HG03095 (cell line): Measurements from ENCODE around the gene ARFIP2.

Experiments
- ATAC-seq: cut with Tn5 transposase; IDR thresholded peaks from one replicate; pipeline ENCODE4 v1.9.1; 2021; ENCODE audit warnings: moderate library complexity; ENCODE audit not compliant: unreplicated experiment

ARFIP2 gene

DNA sequence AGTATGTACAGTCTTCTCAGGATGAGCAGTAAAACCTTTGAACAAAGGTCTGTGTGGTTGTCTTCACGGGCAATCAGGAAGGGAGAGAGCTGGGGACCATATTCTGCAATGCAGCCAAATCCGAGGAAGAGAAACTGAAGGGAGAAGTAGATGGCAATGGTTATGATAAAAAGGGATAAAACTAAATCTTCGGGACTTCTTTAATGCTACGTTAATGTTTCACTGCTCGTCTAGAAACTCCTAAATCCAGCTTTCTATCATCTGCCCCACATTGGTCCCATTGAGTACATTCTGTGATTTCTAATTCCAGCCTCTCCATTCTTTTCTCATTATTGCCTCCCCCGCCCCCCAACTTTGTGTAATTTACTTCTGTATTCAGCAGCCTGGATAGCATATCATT lies 1.9 kb upstream of the ARFIP2 start:
- no peak for ATAC-seq

DNA sequence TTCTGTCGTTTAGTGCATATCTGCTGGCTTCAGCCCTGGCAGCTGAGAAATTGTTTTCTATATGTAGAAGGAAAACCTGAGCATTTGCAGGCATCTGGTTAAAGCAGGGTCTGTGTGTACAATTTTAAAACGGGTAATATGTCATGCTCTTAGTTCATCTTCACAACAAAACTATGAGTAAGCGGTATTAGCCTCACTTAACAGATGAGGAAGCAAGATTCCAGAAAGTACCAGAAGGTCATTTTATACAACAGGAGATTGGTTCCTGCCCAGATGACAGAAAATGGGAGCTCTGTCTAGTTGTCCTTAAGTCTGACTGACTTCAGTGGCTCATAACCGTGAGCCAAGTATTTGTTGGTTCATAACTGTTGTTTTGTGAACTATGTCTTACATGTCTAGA lies 1.3 kb upstream of the ARFIP2 start:
- ATAC-seq: no peak

DNA sequence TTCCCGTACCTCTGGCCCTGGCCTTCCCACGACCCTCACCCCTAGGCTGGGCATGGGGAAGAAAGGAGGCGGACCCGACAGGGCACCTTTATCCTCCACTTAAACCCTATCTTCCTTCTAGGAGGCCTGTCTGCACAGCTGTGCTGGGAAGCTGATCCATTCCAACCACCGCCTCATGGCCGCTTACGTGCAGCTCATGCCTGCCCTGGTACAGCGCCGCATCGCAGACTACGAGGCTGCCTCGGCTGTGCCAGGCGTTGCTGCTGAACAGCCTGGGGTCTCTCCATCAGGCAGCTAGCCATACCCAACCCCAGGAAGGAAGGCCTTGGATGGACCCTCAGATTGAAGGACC lies 769 bp upstream of the ARFIP2 start:
- no peak for ATAC-seq

DNA sequence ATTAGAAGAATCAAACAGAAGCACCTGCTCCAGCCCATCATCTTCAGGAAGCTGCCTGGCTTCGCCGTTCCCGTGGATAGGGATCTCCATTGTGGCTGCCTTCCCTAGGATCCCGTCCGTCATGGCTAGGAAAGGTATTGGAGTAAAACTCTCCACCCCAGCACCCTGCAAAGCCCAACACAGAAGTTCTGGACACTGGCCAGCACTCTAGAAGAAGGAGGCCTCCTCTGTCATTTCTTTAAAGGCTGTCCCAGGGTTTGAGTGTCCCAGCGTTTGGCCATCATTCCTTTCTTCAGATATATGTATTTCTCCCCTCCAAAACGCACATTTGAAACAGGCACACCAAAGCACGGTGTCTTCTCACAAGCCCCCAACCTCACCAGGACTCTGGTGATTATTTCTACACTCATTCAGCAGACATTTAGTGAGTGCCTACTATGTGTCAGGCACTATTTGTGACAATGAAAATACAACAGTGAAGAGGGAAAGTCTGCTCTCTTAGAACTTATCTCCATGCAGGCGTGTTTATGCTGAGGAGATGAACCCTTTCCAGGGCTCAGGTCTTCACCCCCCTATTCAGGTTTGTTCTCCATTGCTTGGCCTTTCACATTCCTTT lies 724 bp downstream of the ARFIP2 start:
- no peak for ATAC-seq

DNA sequence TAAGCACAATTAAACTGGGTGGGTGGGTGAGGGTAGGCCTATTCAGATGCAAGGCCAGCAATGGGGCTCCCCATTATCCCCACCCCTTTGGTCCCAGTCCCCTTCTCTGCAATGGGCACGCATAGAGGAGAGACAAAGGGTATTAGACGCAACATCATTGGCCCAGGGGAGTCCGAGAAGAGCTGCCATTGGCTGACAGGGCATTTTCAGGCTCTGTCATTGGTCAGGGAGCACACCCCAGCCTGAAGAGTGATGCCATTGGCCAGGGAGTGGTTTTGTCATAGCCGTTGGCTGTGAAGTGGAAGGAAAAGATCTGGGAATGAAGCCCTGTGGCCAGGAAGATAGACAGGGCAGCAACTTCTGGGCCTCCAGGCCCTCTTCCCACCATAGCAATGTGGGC lies 4.6 kb downstream of the ARFIP2 start:
- no peak for ATAC-seq

DNA sequence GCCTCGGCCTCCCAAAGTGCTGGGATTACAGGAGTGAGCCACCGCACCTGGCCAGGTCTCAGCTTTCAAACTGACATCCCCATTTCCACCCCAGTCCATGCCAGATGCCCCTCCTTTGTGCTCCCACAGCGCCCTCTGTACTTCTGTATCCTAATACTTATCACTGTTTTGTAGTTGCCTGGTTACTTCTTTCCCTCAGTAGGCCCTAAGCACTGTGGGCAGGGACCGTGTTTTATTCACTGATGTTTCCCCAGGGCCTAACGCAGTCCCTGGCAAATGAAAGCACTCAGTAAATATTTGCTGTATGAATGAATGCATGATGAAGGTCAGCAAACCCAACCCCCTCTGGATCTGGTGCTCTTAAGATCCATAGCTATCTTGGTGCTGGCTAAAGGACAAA lies 5.2 kb downstream of the ARFIP2 start:
- no peak for ATAC-seq

DNA sequence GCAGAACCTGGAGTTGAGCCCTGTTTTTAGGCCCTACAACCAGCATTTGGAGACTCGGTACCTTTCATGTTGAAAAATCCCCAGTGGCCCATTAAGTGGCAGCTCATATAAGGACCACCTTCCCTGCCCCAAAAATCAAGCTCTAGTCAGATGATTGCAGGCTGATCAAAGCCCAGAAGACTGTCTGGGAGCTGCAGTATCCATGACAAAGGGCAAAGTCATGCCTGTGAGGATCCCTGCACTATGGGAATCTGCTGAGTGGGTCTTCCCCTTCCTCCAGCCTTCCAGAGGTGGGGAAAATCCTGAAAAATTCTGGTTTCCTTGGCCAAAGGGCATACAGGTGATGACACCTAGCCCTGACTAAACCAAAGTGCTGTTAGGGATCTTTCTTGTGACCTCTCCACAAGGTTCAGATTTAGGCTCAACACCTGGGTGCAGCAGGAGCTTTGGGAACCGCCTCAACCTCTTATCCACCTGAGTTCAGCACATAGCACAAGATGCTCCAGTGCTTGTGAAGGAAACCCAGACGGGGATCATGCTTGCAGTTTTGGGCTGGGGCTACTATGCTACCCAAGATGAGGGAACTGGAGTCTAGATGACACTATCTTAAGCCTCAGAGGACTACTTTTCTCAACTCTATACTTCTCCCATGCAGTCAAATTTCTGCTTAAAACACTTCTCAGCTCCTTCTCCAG lies 6.2 kb downstream of the ARFIP2 start:
- no peak for ATAC-seq

DNA sequence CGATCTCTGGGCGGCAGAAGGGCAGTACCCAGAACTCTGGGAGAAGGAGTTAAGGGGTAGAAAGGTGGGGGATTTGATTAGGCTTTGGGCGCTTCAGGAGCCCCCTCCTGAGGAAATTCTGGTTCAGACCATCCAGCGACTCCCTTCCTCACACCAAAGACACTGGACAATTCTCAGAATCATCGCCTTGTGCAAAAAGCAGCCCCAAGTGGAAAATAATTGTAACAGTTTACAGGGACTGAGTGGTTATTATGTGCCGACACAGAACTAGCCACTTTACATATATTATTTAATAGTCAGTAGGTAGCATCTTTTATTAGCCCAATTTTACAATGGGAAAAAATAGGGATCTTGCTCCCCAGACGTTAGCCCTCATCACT lies 6.7 kb downstream of the ARFIP2 start:
- no peak for ATAC-seq

DNA sequence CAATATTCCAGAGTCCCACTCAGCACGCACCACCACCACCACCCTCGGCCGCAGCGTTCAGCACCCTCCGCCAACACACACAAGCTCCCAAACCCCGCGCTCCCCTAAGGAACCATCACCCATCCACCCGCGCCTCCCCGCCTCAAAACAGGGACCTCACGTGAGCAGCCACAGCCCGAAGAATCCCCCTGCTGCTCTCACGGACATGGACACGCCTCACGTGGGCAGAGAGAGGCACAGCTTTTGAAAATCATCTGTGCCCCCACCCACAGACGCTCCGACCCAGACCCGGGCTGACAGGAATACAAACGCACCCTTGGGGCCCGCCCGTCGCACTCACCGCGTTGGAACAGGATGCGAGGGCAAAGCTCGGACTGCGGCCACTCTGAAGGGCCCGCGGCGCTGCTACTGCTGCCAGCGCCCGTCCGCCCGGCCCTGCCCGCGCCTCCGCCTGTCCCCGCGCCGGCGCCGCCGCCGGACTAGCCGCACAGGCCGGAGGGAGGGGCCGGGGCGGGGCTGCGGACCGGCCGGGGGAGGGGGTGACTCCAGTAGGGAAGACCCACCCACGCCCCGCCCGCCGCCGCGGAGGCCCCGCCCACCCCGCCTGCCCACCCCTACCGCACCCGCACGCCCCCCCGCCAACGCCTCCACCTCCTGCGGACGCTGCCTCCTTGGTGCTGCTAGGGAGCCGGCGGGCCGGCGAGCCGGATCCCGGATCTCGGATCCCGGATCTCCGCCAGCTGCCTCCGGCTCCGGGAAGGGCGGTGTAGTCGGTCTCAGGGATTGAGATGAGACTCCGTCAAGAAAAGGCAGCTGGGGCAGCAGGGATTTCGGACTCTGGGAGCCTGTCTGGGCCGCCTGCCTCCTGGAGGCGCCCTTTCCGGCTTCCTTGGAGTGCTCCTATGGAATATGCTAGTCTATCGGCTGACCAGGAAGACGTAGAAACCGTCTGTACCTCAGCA lies 7.4 kb downstream of the ARFIP2 start, which contains the start of gene TRIM3:
TSS of gene TRIM3 (minus strand) at position 491 of the 962 bp plus-strand sequence. CDS start 8,246 bp downstream, outside the sequence.
- peak; percentile 61 for ATAC-seq

DNA sequence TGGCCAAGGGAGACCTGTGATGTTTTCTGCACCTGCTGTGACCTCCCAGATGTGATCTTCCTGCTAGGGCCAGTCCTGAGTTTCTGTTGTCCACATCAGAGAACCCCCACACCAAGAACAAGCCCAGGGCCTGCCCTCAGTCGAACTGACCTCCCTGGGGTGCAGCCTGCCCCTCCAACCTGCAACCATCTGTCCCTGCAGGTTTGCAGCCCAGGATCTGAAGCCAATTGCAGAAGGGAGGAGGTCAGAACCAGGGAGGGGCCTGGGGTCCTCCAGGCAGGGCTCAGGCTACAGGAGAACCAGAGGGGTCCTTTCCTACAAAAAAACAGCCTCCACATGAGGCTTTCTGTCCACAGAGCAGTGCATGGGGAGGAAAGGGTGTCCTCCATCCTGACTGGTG lies 8.2 kb downstream of the ARFIP2 start:
- ATAC-seq: no peak

DNA sequence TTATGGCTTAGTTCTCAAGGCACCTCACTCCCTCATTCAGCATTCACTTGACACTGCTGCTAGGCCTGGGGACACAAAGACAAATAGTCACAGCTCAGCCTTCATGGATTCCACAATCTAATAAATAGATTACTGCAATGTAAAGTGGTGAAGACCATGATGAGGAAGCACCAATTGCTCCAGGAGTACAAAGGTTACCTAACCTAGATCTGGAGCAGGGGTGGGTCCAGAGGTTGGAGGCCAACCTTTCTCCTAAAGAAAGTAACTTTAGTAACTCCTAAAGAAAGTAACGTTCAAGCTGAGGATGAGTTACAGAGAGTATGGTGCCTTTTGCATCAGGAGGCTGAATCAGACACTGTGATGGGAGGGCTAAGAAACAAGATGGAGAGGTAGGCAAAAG lies 11.5 kb downstream of the ARFIP2 start:
- ATAC-seq: no peak

DNA sequence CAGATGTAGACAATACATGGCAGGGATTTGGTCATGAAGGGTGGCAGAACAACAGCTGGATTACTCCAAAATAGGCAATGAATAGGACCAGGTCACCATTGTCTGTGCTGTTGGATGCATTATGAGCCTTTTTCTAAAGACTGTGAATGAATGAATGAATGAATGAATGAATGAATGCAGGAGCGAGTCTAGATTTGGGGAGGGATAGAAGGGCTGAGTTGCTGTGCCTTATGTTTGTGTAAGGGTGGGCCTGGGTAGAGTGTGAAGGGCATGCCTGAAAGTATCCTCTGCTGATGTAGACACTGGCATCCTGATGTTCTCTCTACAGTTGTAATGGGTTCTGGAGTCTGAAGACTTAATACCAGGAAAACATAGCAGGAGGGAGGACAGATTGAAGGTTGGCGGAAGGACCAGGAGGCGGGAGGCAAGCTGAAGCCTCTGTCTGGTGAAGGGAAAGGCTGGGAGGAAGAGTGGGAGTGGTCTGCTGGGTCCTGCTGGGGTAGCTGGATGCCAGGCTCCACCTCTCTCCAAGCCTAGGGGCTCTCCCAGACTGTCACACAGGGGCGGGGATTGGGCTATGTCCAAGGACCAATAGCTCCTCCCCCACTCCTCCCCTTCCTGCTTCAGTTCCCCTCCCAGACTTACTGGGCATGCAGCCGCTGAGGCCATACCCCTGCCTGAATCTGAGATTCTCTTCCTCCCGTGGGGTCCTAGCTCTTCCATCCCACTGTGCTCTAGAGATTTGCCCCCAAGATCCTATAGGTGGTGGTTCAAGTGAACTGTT lies 12.2 kb downstream of the ARFIP2 start:
- peak; percentile 61 for ATAC-seq

DNA sequence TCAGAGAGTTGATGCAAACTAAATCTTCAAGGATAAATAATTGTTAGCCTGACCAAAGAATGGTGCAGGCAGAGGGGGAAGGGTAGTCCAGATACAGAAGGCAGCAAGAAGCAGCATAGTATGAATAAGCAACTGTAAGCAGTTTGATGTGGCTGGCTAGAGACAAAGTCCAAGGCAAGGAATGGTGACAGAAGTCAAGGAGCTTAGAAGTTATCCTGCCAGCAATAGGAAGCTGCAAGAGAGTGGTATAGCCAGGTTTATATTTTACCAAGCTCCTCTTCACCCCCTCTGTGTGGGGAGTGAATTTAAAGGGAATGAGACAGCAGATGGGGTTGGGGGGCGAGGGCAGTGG lies 22.1 kb downstream of the ARFIP2 start:
- no peak for ATAC-seq

DNA sequence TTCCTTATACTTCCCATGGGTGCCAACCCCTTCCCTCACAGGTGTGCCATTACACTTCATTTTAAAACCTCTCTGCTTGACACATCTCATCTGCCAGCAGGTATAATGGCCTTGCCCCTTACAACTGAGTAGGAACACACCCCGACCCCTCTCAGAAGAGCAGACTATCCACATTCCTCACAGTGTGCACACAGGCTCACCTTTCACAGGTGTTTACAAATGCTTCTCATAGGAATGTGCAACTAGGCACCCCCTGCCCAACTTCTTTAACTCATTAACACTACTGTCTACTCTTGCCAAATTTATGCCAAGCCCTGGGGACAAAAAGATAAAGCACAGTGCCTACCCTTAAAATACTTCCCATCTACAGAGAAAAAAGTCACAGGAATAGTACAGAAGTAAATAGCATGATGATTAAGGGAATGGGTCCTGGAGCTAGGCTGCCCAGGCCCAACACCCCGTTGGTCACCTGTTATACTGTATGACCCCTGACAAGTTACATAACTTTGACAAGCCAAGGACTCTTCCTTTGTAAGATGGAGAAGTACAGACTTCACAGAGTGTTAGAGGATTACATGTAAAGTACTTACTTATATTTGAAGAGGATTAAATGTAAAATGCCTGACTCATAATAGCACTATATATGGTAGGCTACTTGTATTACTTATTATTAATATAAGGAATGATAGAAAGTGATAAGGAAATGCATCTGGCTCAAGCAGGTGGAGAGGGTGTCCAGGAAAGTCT lies 22.6 kb downstream of the ARFIP2 start:
- no peak for ATAC-seq

DNA sequence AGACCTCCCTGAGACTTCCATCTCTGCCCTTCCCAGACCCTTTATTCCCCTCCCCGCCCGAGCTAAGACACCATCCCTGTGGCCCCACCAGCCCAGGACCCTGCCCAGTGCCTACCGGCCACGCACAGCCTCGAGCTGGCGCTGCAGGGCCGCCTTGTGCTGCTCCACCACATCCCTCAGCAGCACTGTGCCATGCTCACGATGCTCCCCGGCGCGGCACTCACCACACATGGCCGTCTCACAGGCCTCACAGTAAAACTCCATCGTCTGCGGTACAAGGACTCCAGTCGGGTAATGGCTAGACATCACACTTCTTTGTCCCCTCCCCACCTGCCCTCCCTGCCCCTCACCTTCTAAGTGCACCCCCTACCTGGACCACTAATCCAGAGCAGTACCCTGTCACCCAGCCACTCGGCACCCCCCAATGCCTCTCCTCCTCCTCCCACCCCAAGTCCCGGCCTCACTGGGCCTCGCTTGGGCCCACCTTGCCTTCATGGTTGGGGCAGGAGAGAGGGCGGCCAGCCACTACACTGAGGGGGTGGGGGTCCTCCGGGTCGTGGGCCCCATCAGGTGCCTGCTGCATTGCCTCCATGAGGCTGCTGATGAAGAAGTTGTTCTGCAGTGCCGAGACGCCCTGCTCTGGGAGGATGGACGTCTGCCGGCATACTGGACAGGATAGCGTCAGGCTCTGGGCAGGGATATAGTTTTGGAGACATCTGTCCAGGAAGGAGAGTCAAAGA lies 23.4 kb downstream of the ARFIP2 start:
- ATAC-seq: no peak

DNA sequence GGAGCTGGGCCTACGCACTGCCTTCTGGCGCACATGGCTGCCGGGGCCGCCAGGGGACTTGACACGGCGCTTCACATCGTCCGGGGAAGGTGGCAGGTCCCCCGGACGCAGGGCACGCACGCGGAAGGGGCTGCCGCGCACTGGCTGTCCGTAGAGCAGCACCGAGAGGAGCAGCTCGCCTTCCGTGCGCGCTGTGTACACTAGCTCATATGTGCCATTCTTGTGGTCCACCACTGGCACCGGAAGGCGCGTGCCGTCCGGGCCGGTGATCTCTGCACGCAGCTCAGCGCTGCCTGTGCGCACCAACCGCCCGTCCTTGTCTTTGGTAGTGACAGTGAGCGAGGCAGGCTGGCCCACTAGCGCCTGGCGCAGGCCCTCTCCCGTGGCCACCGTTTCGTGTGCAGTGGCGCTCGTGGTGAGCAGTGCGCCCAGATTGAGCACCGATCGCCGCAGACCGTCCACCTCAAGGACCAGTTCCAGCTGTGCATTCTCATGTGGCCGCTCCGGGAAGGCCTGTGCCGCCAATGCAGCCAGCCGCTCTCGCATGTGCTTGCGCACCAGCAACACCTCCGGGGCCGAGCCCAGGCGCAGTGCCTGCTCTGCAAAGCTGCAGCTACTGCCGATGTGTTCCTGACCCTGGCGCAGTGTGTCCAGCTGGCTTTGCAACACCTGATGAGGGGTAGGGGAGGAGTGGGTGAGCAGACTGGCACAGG lies 24.6 kb downstream of the ARFIP2 start:
- ATAC-seq: no peak

DNA sequence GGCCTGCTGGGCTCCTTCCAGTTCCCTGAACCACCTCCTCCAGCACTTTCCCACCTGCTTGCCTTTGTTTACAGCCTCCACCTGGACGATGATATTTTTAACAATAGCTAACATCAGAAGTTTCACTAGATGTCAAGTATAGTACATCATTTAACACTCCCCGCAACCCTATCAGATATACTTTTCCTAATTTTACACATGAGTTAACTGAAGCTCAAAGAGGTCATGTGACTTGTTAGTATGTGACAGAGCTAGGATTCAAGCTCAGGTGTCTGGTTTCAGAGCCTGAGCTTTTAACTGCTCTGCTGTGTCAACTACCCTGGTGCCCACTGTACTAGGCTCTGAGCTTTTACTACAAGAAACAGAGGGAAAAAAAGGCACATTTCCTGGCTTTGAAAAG lies 26.1 kb downstream of the ARFIP2 start:
- no peak for ATAC-seq

DNA sequence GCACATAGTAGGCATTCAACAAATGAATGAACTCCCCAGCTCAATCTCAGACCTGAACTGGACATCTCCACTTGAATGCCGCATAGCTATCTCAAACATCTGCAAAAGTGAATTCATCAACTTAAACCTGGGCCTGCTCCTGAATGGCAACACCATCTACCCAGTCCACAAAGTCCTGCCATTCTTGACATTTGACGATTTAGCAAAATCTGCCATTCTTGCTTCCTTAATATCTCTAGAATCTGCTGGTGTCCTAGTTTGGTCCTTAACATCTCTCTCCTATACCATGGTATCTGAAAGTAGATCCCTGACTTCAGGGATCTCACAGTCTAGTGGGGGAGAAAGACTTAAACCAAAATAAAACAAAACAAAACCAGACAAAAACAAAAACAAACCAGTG lies 28.0 kb downstream of the ARFIP2 start:
- ATAC-seq: no peak

DNA sequence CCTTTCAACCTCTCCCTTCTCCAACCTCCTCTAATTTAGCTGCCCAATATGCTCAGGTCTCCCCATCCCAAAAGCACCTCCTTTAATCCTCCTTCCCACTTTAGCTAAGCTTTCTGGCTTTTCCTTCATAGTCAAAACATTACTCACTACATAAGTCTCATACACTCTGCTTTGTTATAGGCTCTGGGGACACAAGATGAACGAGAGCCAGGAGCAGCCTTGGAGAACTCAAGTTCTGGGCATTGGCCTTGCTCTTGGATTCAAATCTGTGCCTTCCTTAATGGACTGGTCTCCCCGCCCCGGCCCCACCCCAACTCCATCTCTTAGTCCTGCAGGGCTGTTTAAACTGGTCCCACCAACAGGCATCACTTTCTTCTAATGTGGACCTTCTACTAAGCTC lies 28.9 kb downstream of the ARFIP2 start:
- ATAC-seq: no peak
